GM20000 (cell line): Measurements from ENCODE around the gene ELL2.

Experiments used
- DNase-seq: peaks from one replicate; pipeline ENCODE4 v3.0.0; 2012; ENCODE audit warnings: low spot score
- TF ChIP-seq, protein P1 (sequence below): IDR thresholded peaks from 2 replicates; pipeline ENCODE4 v1.5.1; 2012; ENCODE audit warnings: mild to moderate bottlenecking, control low read depth; ENCODE audit errors: extremely low read depth, missing control alignments

ELL2 gene

DNA sequence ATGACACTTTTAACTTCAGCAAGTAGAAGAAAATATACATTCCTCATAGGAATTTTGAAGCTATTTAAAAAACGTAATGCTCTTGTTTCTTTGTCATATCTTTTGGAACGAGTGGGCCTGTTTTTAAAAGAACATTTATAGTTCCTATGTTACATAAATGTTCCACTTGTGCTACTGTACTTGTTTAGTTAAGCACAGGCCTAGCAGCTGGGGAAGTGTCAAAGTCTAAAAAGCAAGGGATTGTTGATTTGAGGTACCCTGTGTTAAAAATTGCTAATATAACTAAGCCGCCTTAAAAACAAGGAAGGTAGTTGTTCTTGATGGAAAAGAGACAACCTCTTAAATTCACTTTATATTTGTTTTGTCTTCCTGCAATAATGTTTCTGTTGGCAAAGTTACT, 27.2 kb upstream of the ELL2 start:
- no peak for DNase-seq
- TF ChIP-seq, protein P1, sequence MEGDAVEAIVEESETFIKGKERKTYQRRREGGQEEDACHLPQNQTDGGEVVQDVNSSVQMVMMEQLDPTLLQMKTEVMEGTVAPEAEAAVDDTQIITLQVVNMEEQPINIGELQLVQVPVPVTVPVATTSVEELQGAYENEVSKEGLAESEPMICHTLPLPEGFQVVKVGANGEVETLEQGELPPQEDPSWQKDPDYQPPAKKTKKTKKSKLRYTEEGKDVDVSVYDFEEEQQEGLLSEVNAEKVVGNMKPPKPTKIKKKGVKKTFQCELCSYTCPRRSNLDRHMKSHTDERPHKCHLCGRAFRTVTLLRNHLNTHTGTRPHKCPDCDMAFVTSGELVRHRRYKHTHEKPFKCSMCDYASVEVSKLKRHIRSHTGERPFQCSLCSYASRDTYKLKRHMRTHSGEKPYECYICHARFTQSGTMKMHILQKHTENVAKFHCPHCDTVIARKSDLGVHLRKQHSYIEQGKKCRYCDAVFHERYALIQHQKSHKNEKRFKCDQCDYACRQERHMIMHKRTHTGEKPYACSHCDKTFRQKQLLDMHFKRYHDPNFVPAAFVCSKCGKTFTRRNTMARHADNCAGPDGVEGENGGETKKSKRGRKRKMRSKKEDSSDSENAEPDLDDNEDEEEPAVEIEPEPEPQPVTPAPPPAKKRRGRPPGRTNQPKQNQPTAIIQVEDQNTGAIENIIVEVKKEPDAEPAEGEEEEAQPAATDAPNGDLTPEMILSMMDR: no peak

DNA sequence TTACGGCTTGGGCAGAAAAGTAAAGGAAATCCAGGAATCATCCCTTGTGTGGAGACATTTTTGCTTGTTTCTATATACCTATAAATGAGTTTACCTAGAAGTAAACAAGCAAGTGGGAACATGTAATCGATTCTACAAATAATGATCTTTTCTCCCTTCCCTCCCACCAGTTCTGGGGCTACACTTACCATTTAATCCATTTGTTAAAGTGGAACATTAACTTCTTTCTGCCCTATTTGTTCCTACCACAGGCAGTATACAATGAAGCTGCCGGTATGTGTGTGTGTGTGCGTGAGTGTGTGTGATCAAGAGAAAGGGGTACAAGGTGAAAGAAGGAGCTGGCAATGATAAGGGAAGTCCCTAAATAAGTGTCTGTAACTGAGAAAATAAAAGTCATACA, 26.4 kb upstream of the ELL2 start:
- TF ChIP-seq, protein P1: no peak
- DNase-seq: no peak

DNA sequence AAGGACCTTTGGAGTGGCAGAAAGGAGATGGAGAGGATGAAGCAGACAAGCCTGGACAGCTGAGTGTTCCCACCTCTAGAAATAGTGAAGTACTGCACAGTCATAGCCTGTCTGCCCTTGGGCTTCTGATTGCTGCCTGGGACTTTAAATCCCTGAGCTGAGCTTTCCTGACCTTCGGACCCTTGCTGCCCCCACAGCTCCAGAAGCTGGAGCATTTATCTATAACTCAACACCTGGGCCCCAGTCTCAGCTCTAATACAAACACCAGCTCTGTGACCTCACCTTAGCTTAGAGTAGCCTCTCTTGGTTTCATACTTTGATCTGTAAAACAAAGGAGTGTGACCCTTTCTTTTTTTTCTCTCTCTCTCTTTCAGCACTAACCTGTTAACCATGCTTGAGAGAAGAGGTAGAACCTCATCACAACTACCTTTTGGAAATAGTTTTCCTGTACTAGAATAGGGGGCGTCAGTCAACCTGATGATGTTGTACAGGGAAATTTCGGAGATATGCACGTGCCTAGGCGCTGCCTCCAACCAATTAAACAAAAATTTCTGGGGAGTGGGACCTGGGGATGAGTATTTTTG, 25.4 kb upstream of the ELL2 start:
- TF ChIP-seq, protein P1: no peak
- no peak for DNase-seq

GRCh38 chr5:95986001-95986400, 24.4 kb upstream of the ELL2 start:
- no peak for DNase-seq
- TF ChIP-seq, protein P1: no peak

GRCh38 chr5:95985249-95985648, 23.6 kb upstream of the ELL2 start:
- TF ChIP-seq, protein P1: no peak
- no peak for DNase-seq

DNA sequence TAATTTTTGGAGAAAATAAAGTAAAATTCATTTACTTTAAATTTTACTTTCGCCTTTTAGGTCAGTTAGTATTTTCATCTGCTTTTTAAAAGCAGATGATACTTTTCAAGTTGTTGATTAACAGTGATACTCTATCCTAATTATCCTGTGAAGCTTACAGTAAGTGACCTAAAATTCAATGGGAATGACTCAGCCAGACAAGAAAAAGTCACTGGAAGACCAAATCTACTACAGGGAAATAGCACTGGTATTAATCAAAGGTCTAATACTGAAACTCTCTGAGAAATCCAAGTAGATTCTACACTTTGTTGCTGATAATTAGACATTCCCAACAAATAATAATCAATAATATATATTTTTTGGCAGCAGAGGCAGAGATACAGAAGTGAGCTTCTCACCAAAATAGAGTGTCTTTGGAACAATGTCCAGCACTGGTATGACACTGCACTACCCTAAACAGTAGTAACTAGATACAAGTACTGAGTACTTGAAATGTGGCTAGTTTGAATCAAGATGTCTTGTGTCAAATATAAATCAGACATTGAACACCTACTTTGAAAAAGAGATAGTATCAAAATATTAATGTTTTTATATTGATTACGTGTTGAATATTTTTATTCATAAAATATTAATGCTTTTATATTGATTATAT, 22.8 kb upstream of the ELL2 start:
- no peak for DNase-seq
- TF ChIP-seq, protein P1: no peak

DNA sequence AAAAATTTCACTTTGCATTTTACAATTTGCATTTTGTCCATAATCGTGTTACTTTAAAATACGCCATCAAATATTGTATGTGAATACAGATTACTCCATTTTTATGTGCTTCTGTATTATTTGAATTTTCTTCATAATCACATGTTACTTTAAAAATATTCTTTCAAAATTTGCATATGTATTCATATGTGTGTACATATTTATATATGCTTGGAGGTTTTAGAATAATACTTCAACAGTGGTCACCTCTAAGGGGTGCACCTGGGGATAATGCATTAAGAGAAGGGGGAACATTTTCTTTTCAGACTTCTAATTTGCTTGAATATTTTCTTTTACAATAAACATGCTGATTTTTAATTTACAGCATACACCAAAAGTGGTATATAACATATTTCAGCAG, 21.9 kb upstream of the ELL2 start:
- TF ChIP-seq, protein P1: no peak
- DNase-seq: no peak
